SU-DHL-6 (cell line): Measurements from ENCODE around the gene RGR.

Experiments used
- H2AFZ ChIP-seq: fragments of 200-600 bp; sonication (generic); 2 replicates; pipeline ENCODE4 v1.6.1; 2014; ENCODE audit warnings: low read depth, mild to moderate bottlenecking, moderate library complexity, mixed read lengths, antibody characterized with exemption, low read length; ENCODE audit not compliant: severe bottlenecking
- H3F3A ChIP-seq: fragments of 200-600 bp; shearing (Covaris generic); 2 replicates; pipeline ENCODE4 v1.6.0; 2016; ENCODE audit warnings: antibody characterized with exemption, mild to moderate bottlenecking; ENCODE audit not compliant: insufficient read depth
- H3K27ac ChIP-seq: fragments of 200-600 bp; sonication (generic); 2 replicates; pipeline ENCODE4 v1.5.1; 2016; ENCODE audit warnings: low read depth, mild to moderate bottlenecking, low read length, moderate library complexity, mixed read lengths
- H3K27me3 ChIP-seq: fragments of 200-600 bp; sonication (generic), shearing (Covaris generic); 2 replicates; pipeline ENCODE4 v1.6.0; 2014; ENCODE audit warnings: mild to moderate bottlenecking, low read length
- H3K36me3 ChIP-seq: fragments of 200-600 bp; sonication (generic); 2 replicates; pipeline ENCODE4 v1.6.1; 2014; ENCODE audit warnings: mild to moderate bottlenecking, low read length, mixed read lengths
- H3K4me2 ChIP-seq: fragments of 300-600, 200-600 bp; shearing (Covaris generic), sonication (generic); 2 replicates; pipeline ENCODE4 v1.6.0; 2014; ENCODE audit warnings: low read length, low read depth, mild to moderate bottlenecking; ENCODE audit not compliant: poor library complexity, severe bottlenecking
- H3K4me3 ChIP-seq: fragments of 200-600 bp; sonication (generic); 2 replicates; pipeline ENCODE4 v1.5.1; 2014; ENCODE audit warnings: antibody characterized with exemption, low read length, mild to moderate bottlenecking, mixed read lengths; ENCODE audit not compliant: insufficient read depth, poor library complexity, severe bottlenecking
- H3K79me2 ChIP-seq: fragments of 200-600 bp; sonication (generic); 2 replicates; pipeline ENCODE4 v1.6.1; 2014; ENCODE audit warnings: mild to moderate bottlenecking, low read length, moderate library complexity; ENCODE audit not compliant: insufficient read depth
- H3K9ac ChIP-seq: fragments of 200-600 bp; sonication (generic); 2 replicates; pipeline ENCODE4 v1.7.0; 2014; ENCODE audit warnings: mild to moderate bottlenecking, low read length
- H3K9me2 ChIP-seq: fragments of 200-600 bp; sonication (generic); replicated peaks from 2 replicates; pipeline ENCODE4 v1.6.1; 2014; ENCODE audit warnings: low read length; ENCODE audit not compliant: insufficient read depth
- H3K9me3 ChIP-seq: fragments of 200-600 bp; sonication (generic); 2 replicates; pipeline ENCODE4 v1.6.1; 2014; ENCODE audit warnings: low read length, mixed read lengths; ENCODE audit not compliant: insufficient read depth
- H4K20me1 ChIP-seq: fragments of 200-600 bp; sonication (generic); 2 replicates; pipeline ENCODE4 v1.6.1; 2014; ENCODE audit warnings: low read depth, mild to moderate bottlenecking, antibody characterized with exemption, low read length, moderate library complexity, mixed read lengths
- CTCF ChIP-seq: fragments of 200-600 bp; sonication (generic); IDR thresholded peaks from one replicate; pipeline ENCODE4 v1.5.1; 2017; ENCODE audit warnings: antibody characterized with exemption, mild to moderate bottlenecking, low read length, moderate library complexity; ENCODE audit not compliant: insufficient read depth, poor library complexity, severe bottlenecking
- EZH2phosphoT487 ChIP-seq: fragments of 200-600 bp; sonication (generic), shearing (Covaris generic); conservative IDR thresholded peaks from 2 replicates; pipeline ENCODE4 v1.6.1; 2018; ENCODE audit warnings: mild to moderate bottlenecking, antibody characterized with exemption, low read length, moderate library complexity, mixed read lengths

The RGR gene

DNA sequence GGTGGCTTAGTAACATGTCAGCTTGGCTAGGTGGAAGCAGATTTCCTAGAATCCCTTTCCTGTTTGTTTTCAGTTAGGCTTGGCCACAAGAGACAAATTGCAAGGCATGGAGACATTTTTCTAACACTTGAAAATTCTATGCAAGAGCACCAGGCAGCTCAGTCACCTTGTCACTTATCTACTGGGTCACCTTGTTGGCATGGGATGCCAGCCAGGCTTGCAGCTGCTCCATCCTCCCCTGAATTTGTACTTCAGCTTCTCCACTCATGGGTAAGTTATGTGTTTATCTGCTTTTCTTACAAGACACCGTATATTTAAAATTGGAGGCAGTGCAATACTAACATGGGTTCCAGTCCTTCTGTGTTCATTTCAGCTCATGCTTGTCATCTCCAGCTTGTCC is 43.3 kb downstream of the RGR start:
- Histone ChIP-seq H3K9me2 (no peaks in the 10 kb centered on the region), H4K20me1 (no peaks in the 10 kb centered on the region), H2AFZ (no peak overlapping the region), H3K9ac (no peak overlapping the region), H3K27ac (no peak overlapping the region), H3F3A (no peaks in the 10 kb centered on the region), H3K9me3 (no peaks in the 10 kb centered on the region), H3K79me2 (no peaks in the 10 kb centered on the region), H3K4me2 (no peak overlapping the region), H3K36me3 (no peaks in the 10 kb centered on the region), H3K4me3 (no peak overlapping the region), H3K27me3 (no peaks in the 10 kb centered on the region; the same call in 1 of the 2 replicates)
- no peak for TF ChIP-seq CTCF
- no peak for TF ChIP-seq EZH2phosphoT487

DNA sequence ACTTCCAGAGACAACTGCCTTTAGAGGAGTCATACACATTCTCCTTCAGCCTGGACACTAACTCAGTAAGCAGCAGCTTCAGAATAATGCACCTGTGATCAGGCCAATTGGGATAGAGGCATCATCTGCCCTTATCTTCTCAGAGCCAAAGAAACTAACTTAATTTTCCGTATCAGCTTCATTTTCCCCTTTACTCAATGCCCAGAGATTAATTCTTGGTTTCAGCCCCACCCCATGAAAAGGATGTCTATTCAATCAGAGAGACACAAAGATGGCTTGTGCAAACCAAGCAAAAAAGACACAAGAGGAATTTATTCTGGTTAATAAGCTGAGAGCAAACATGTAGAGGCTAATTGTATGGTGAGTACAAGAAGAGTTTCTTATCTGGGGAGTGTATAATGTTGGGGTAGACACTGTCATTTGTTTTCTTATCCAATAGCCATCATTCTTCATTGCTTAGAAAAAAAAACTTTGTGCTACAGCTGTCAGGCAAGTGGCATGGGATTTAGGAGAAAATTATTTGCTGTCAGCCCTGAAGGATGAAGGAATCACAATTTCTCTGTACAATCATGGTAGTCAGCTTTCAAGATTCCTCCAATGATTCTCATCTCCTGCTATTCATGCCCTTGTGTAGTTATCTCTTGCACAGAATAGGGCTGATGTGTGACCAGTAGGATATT is 44.8 kb downstream of the RGR start:
- Histone ChIP-seq H3K27me3 (no peaks in the 10 kb centered on the region; the same call in 1 of the 2 replicates), H3F3A (no peaks in the 10 kb centered on the region), H3K36me3 (no peaks in the 10 kb centered on the region), H3K9ac (no peak overlapping the region), H3K9me3 (no peaks in the 10 kb centered on the region), H3K27ac (no peak overlapping the region), H2AFZ (no peak overlapping the region), H3K4me2 (no peak overlapping the region), H3K4me3 (no peak overlapping the region), H4K20me1 (no peaks in the 10 kb centered on the region), H3K9me2 (no peaks in the 10 kb centered on the region), H3K79me2 (no peaks in the 10 kb centered on the region)
- TF ChIP-seq CTCF (no peak), EZH2phosphoT487 (no peak)

- no peak overlapping the region for H3K4me3 ChIP-seq
- no peak overlapping the region for H2AFZ ChIP-seq
- no peaks in the 10 kb centered on the region for H3K79me2 ChIP-seq
- no peaks in the 10 kb centered on the region for H3F3A ChIP-seq
- H3K27me3 ChIP-seq, result no peaks in the 10 kb centered on the region; the same call in 1 of the 2 replicates
- H3K27ac ChIP-seq, result no peak overlapping the region
- H3K9me2 ChIP-seq, result no peaks in the 10 kb centered on the region
- H3K4me2 ChIP-seq, result no peak overlapping the region
- H4K20me1 ChIP-seq, result no peaks in the 10 kb centered on the region
- H3K9me3 ChIP-seq, result no peaks in the 10 kb centered on the region
- no peaks in the 10 kb centered on the region for H3K36me3 ChIP-seq
- TF ChIP-seq EZH2phosphoT487, result no peak
- no peak for TF ChIP-seq CTCF
- H3K9ac ChIP-seq, result no peak overlapping the region
Measured at GRCh38 chr10:84290235-84290634, 45.4 kb downstream of the RGR start.
